Common myeloid progenitor, CD34-positive (primary cell): ENCODE measurements around the gene RMND1. TPM values are rescaled to one million over a fixed set of nuclear protein-coding genes. Genes with fewer than 3 reads are reported as not detected.

Experiments
- CTCF ChIA-PET: fragments of 350-600 bp; sonication (Branson Sonifier 250); formaldehyde crosslinking; loops from one replicate; lab custom pipeline; 2021; ENCODE audit warnings: antibody characterized with exemption; lab: Charles Lee
- POLR2A ChIA-PET: fragments of 350-600 bp; sonication (Branson Sonifier 250); formaldehyde crosslinking; loops from one replicate; lab custom pipeline; 2021; ENCODE audit warnings: antibody characterized with exemption; lab: Charles Lee
- DNase-seq, 3 donors: peaks; one replicate each; pipeline versions ENCODE4 v3.0.0 to v3.0.0-alpha.2; 2013
- H3K27ac ChIP-seq, 2 experiments: 1 replicate in 1 of 2; 2 replicates in 1 of 2; pipeline ENCODE4 v1.7.0; 2013; ENCODE audit warnings: inconsistent platforms in 2 of 2, low read length in 2 of 2, mild to moderate bottlenecking in 2 of 2, low read depth in 1 of 2, moderate library complexity in 1 of 2; ENCODE audit not compliant: severe bottlenecking in 2 of 2, insufficient read depth in 1 of 2, poor library complexity in 1 of 2
- H3K27me3 ChIP-seq, 5 experiments: replicated peaks in 2 of 5; 1 replicate in 3 of 5; 2 replicates in 2 of 5; pipeline versions ENCODE4 v1.6.1 to v1.7.0; 2013; ENCODE audit warnings: low read length in 4 of 5, mild to moderate bottlenecking in 2 of 5, moderate library complexity in 2 of 5, inconsistent platforms in 1 of 5; ENCODE audit not compliant: insufficient read depth in 5 of 5, control insufficient read depth in 4 of 5
- H3K36me3 ChIP-seq, 4 experiments: 1 replicate in 2 of 4; 2 replicates in 2 of 4; pipeline versions ENCODE4 v1.6.1 to v1.7.0; 2013; ENCODE audit warnings: low read length in 3 of 4, control low read depth in 1 of 4, mild to moderate bottlenecking in 1 of 4; ENCODE audit not compliant: control insufficient read depth in 4 of 4, insufficient read depth in 4 of 4
- H3K4me1 ChIP-seq, 4 experiments: 1 replicate in 3 of 4; 2 replicates in 1 of 4; pipeline versions ENCODE4 v1.6.1 to v1.7.1; 2013; ENCODE audit warnings: low read length in 3 of 4, mild to moderate bottlenecking in 3 of 4, control low read depth in 1 of 4, inconsistent platforms in 1 of 4, moderate library complexity in 1 of 4; ENCODE audit not compliant: control insufficient read depth in 4 of 4, insufficient read depth in 4 of 4; ENCODE audit errors: control extremely low read depth in 1 of 4
- H3K4me3 ChIP-seq, 7 experiments: 1 replicate in 4 of 7; 2 replicates in 3 of 7; pipeline versions ENCODE4 v1.5.1 to v1.7.0; 2013; ENCODE audit warnings: mild to moderate bottlenecking in 7 of 7, low read length in 6 of 7, moderate library complexity in 6 of 7, inconsistent platforms in 2 of 7, low read depth in 2 of 7, control low read depth in 1 of 7; ENCODE audit not compliant: insufficient read depth in 4 of 7, control insufficient read depth in 1 of 7; ENCODE audit errors: extremely low read depth in 1 of 7
- H3K9me3 ChIP-seq, 5 experiments: 1 replicate in 4 of 5; 2 replicates in 1 of 5; pipeline versions ENCODE4 v1.6.1 to v1.7.1; 2013; ENCODE audit warnings: low read length in 4 of 5, mild to moderate bottlenecking in 2 of 5, inconsistent platforms in 1 of 5, low read depth in 1 of 5, moderate library complexity in 1 of 5; ENCODE audit not compliant: control insufficient read depth in 4 of 5, insufficient read depth in 2 of 5; ENCODE audit errors: control extremely low read depth in 1 of 5
- whole genome bisulfite sequencing: methylation state at CpG from one replicate; pipeline ENCODE4 v1.1.5; 2013; ENCODE audit not compliant: insufficient coverage; 5-methylcytosine and 5-hydroxymethylcytosine counted together
- polyA plus RNA-seq: library from polyadenylated mRNA; unstranded; fragments of 120-200 nt; gene quantifications from one replicate; pipeline ENCODE4 v1.2.1, GENCODE V29; 2013

Gene RMND1
- polyA plus RNA-seq: 28.5 TPM

DNA sequence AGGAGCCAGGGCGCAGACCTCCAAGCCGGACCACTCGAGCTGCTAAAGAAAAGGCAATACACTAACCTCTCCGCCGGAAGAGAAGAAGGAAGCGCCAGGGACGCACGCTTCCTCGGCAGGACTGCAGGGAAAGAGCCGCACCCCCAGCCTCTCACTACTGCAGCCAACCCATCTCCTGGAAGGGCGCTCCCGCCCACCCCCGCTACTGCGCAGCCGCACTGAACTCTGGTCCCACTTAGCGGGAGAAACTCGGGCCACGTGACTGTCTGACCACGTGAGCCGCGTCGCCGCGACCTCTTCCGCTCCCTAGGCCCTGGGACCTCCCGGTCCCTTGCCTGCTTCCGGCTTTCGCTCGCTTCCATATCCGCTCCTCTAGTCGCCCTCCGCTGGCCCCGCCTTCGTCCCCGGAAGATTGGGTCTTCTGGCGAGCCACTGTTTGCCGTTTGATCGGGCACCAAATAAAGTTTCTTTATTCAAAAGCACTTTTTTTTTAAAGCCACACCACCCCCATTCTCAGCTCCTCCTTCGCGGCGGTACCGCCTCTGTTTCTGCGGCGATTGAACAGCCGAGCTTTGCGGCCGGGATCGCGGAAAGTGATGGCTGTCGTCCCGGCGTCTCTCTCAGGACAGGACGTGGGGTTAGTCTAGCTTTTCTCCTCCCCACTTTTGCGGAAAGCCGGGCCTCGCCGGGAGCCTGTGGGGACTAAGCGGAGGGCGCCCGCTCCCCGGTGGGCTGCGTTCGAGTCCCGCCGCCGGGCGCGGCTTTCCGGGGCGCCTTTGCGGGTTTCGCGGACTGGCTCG lies at the start of gene RMND1:
Gene RMND1, minus strand, starts transcription at position 177 of the 800 bp plus-strand sequence. CDS start 6,315 bp downstream, outside the sequence.
- peak; percentile 100 for DNase-seq
- Histone ChIP-seq H3K9me3 (no peaks in the 10 kb centered on the region), H3K27me3 (no peaks in the 10 kb centered on the region), H3K36me3 (peaks cover 0 to 10% (median 2%) of the 10 kb centered on the region in 4 experiments), H3K4me1 (peaks cover 11 to 23% (median 17%) of the 10 kb centered on the region in 4 experiments), H3K27ac (peak within 1 kb of the TSS; percentile 61 to 83), H3K4me3 (peak within 1 kb of the TSS; percentile 85 to 99 (median 92))
- CTCF ChIA-PET: interaction anchor here (0.7 to 2.0 kb wide), 8 partner anchors 10 to 62 kb away, joined by 3 to 15 read pairs (median 3); no protein-coding TSS in a partner anchor
- WGBS: under 1% methylated on average over 70 of the region's 74 CpGs
- POLR2A ChIA-PET: interaction anchor here (0.8 to 1.1 kb wide), 2 partner anchors 11 to 239 kb away, joined by 3 to 4 read pairs; no protein-coding TSS in a partner anchor

- CTCF ChIA-PET: no interaction called here
- 94% methylated on average over 3 of the region's 5 CpGs for WGBS
Observed at GRCh38 chr6:151499551-151499950, 47.6 kb upstream of the RMND1 start.

GRCh38 chr6:151498327-151498726 lies 46.4 kb upstream of the RMND1 start:
- POLR2A ChIA-PET: interaction anchor here (1.0 kb wide), 1 partner anchor 17 kb away, joined by 4 read pairs; no protein-coding TSS in a partner anchor
- H3K36me3 ChIP-seq: no peaks in the 10 kb centered on the region
- H3K4me3 ChIP-seq: no peak overlapping the region
- H3K27me3 ChIP-seq: peaks cover 3 to 28% (median 9%) of the 10 kb centered on the region in 5 experiments
- peaks cover 0 to 27% (median 12%) of the 10 kb centered on the region in 4 experiments for H3K4me1 ChIP-seq
- DNase-seq: peak in 2 of 3 donors; percentile 57 to 61
- WGBS: 100% methylated on average over 1 of the region's 1 CpG
- CTCF ChIA-PET: no interaction called here
- H3K27ac ChIP-seq: no peak overlapping the region
- H3K9me3 ChIP-seq: no peaks in the 10 kb centered on the region

More at GRCh38 chr6:151499551-151499950, 47.6 kb upstream of the RMND1 start:
- H3K27ac ChIP-seq: no peak overlapping the region
- DNase-seq: no peak
- peak overlapping the region in 1 of 7 experiments; percentile 41 for H3K4me3 ChIP-seq
- peaks cover 3 to 16% (median 3%) of the 10 kb centered on the region in 5 experiments for H3K27me3 ChIP-seq
- peaks cover 0 to 14% (median 1%) of the 10 kb centered on the region in 4 experiments for H3K4me1 ChIP-seq
- no peaks in the 10 kb centered on the region for H3K9me3 ChIP-seq
- H3K36me3 ChIP-seq: no peaks in the 10 kb centered on the region
- POLR2A ChIA-PET: no interaction called here

- POLR2A ChIA-PET: interaction anchor here (1.0 kb wide), 1 partner anchor 16 kb away, joined by 4 read pairs; no protein-coding TSS in a partner anchor
Observed at GRCh38 chr6:151497905-151498304, 46.0 kb upstream of the RMND1 start.

DNA sequence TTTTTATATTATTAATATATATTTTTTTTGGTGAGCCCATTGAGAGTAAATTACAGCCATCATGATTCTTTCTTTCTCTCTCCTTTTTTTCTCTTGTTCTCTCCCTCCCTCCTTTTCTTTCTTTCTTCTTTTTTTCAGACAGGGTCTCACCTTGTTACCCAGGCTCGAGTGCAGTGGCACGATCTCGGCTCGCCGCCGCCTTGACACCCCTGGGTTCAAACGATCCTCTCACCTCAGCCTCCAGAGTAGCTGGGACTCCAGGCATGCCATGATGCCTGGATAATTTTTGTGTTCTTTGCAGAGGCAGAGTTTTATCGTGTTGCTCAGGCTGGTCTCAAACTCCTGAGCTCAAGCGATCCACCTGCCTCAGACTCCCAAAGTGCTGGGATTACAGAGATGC lies 43.5 kb upstream of the RMND1 start:
- no peaks in the 10 kb centered on the region for H3K36me3 ChIP-seq
- ChIA-PET POLR2A (no interaction called here), CTCF (interaction anchor here (0.8 to 2.2 kb wide), 2 partner anchors 14 to 54 kb away, joined by 3 to 5 read pairs; no protein-coding TSS in a partner anchor)
- 98% methylated on average over 4 of the region's 9 CpGs for WGBS
- H3K4me1 ChIP-seq: peaks cover 0 to 29% (median 13%) of the 10 kb centered on the region in 4 experiments
- DNase-seq: no peak
- peaks cover 3 to 42% (median 13%) of the 10 kb centered on the region in 5 experiments for H3K27me3 ChIP-seq
- no peak overlapping the region for H3K4me3 ChIP-seq
- H3K27ac ChIP-seq: no peak overlapping the region
- H3K9me3 ChIP-seq: no peaks in the 10 kb centered on the region

More at GRCh38 chr6:151497905-151498304, 46.0 kb upstream of the RMND1 start:
- Histone ChIP-seq H3K4me3 (no peak overlapping the region), H3K36me3 (no peaks in the 10 kb centered on the region), H3K4me1 (peaks cover 0 to 29% (median 13%) of the 10 kb centered on the region in 4 experiments), H3K27ac (no peak overlapping the region), H3K9me3 (no peaks in the 10 kb centered on the region), H3K27me3 (peaks cover 3 to 32% (median 13%) of the 10 kb centered on the region in 5 experiments)
- CTCF ChIA-PET: no interaction called here
- DNase-seq: no peak

DNA sequence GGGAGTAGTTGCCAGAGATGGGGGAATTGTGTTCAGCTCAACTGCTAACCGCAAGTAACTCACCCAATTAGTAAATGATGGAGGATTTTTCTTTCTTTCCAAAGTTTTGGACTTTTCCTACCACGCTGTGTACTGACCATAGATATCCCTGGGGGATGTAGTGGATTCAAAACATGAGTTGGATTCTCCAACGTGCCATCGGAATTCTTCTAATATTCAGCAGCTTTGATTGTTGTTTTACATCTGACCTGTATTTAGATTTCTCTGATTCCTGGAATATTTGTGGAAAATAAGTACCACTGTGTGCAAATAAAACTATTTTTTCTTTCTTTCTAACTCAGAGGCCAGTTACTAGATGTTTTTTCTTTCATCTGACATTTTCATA lies 43.0 kb upstream of the RMND1 start:
- CTCF ChIA-PET: interaction anchor here (2.2 kb wide), 1 partner anchor 13 kb away, joined by 5 read pairs; no protein-coding TSS in a partner anchor
- peak overlapping the region in 6 of 7 experiments; percentile 55 to 73 (median 71) for H3K4me3 ChIP-seq
- WGBS: 50% methylated on average over 2 of the region's 4 CpGs
- H3K27ac ChIP-seq: no peak overlapping the region
- no peaks in the 10 kb centered on the region for H3K9me3 ChIP-seq
- peaks cover 0 to 28% (median 13%) of the 10 kb centered on the region in 4 experiments for H3K4me1 ChIP-seq
- H3K27me3 ChIP-seq: peaks cover 3 to 42% (median 13%) of the 10 kb centered on the region in 5 experiments
- POLR2A ChIA-PET: no interaction called here
- H3K36me3 ChIP-seq: no peaks in the 10 kb centered on the region
- no peak for DNase-seq
